ENCODE data around the gene IGSF21. TPM values are rescaled to one million over a fixed set of nuclear protein-coding genes. Genes with fewer than 3 reads are reported as not detected.

IGSF21 gene
- total and polyA plus RNA-seq, 12 donors: 0.18 to 16.4 (median 7.0) TPM

GRCh38 chr1:18104546-18105100, 3.0 kb upstream of the IGSF21 start:
- DNase-seq: peak; percentile 29 to 78 (median 70)
- H3K4me1 ChIP-seq (replicated peaks in 1 of 2): no peaks in the 10 kb centered on the region
- intact Hi-C loops (cut with DNase I): no loop called here
- no peak overlapping the region for H3K27ac ChIP-seq
- TF ChIP-seq, protein P1, sequence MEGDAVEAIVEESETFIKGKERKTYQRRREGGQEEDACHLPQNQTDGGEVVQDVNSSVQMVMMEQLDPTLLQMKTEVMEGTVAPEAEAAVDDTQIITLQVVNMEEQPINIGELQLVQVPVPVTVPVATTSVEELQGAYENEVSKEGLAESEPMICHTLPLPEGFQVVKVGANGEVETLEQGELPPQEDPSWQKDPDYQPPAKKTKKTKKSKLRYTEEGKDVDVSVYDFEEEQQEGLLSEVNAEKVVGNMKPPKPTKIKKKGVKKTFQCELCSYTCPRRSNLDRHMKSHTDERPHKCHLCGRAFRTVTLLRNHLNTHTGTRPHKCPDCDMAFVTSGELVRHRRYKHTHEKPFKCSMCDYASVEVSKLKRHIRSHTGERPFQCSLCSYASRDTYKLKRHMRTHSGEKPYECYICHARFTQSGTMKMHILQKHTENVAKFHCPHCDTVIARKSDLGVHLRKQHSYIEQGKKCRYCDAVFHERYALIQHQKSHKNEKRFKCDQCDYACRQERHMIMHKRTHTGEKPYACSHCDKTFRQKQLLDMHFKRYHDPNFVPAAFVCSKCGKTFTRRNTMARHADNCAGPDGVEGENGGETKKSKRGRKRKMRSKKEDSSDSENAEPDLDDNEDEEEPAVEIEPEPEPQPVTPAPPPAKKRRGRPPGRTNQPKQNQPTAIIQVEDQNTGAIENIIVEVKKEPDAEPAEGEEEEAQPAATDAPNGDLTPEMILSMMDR (IDR thresholded peaks at IDR 0.05): no peak
- no peak for TF ChIP-seq POLR2A (IDR thresholded peaks at IDR 0.05)
- H3K27me3 ChIP-seq: peaks cover 20% of the 10 kb centered on the region
- no peak overlapping the region for H3K4me3 ChIP-seq
- H3K9me3 ChIP-seq (replicated peaks in 1 of 3): no peaks in the 10 kb centered on the region
- H3K36me3 ChIP-seq (replicated peaks in 1 of 2): no peaks in the 10 kb centered on the region
- WGBS, 4 donors: 46 to 60% (median 49%) methylated on average over 2 to 9 of the region's 9 CpGs

GRCh38 chr1:18105196-18105595, 2.4 kb upstream of the IGSF21 start:
- H3K4me1 ChIP-seq (replicated peaks in 1 of 2): peaks cover 0 to under 1% of the 10 kb centered on the region in 2 donors
- H3K27ac ChIP-seq: no peak overlapping the region
- no peak for DNase-seq
- H3K36me3 ChIP-seq (replicated peaks in 1 of 2): no peaks in the 10 kb centered on the region
- no peaks in the 10 kb centered on the region for H3K9me3 ChIP-seq (replicated peaks in 1 of 3)
- H3K4me3 ChIP-seq: no peak overlapping the region
- intact Hi-C loops (cut with DNase I): no loop called here
- peaks cover 25% of the 10 kb centered on the region for H3K27me3 ChIP-seq
- 82 to 98% (median 90%) methylated on average over 3 to 4 of the region's 4 CpGs for WGBS, 4 donors
- no peak for TF ChIP-seq POLR2A (IDR thresholded peaks at IDR 0.05)
- TF ChIP-seq, protein P1 (IDR thresholded peaks at IDR 0.05): no peak

- intact Hi-C loops (cut with DNase I): no loop called here
- H3K36me3 ChIP-seq (replicated peaks in 1 of 2): no peaks in the 10 kb centered on the region
- H3K27ac ChIP-seq: peak overlapping the region in 2 of 5 donors; percentile 8 to 63
- peaks cover 0 to 3% of the 10 kb centered on the region in 2 donors for H3K4me1 ChIP-seq (replicated peaks in 1 of 2)
- no peaks in the 10 kb centered on the region for H3K9me3 ChIP-seq (replicated peaks in 1 of 3)
- peak overlapping the region in 1 of 4 donors; percentile 39 for H3K4me3 ChIP-seq
- 3 to 7% (median 5%) methylated on average over 17 to 26 of the region's 26 CpGs for WGBS, 4 donors
- TF ChIP-seq, protein P1 (IDR thresholded peaks at IDR 0.05): no peak
- no peak for TF ChIP-seq POLR2A (IDR thresholded peaks at IDR 0.05)
- H3K27me3 ChIP-seq: peaks cover 38% of the 10 kb centered on the region
- DNase-seq: no peak
These were observed 880 bp downstream of the IGSF21 start for GRCh38 chr1:18108299-18109057.

DNA sequence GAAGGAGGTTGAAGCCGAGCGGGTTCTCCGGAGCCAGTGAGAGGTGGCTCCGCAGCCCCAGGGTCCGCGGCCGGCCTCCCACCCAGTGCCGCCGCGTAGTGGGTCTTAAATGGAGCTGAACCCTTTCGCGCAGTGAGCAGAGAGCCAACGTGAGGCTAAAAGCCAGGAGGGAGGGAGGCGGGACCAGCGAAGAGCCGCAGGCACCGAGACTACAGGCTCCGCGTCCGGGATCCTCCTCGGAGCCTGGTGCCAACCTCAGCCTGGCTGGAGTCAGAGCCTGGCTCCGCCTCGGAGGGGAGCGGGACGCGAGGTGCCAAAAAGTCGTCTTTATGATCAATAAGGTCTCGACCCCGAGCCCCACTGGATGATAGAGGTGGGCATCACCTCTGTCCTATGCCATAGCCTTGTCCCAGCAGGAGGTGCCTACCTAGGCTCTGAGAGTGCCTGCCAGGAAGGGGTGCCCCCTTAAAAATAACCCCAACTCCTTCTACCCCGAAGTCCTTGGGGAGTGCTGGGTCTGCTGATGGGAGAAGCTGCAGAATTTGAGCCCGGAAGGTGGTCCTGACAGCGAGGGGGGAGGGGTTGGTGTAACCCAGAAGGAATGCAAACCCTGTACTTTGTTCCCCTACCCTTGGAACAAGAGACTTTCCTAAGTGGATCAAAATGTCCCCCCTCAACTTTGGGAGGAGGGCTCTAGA, 1.6 kb downstream of the IGSF21 start:
- intact Hi-C loops (cut with DNase I): no loop called here
- peak overlapping the region in 1 of 4 donors; percentile 39 for H3K4me3 ChIP-seq
- TF ChIP-seq POLR2A (IDR thresholded peaks at IDR 0.05): no peak
- TF ChIP-seq, protein P1 (IDR thresholded peaks at IDR 0.05): no peak
- H3K9me3 ChIP-seq (replicated peaks in 1 of 3): no peaks in the 10 kb centered on the region
- WGBS, 4 donors: 0 to 4% (median 3%) methylated on average over 3 to 32 of the region's 32 CpGs
- peak in 3 of 7 donors; percentile 10 to 70 (median 38) for DNase-seq
- H3K4me1 ChIP-seq (replicated peaks in 1 of 2): peaks cover 0 to 3% of the 10 kb centered on the region in 2 donors
- H3K27ac ChIP-seq: peak overlapping the region in 2 of 5 donors; percentile 63 to 66
- no peaks in the 10 kb centered on the region for H3K36me3 ChIP-seq (replicated peaks in 1 of 2)
- peaks cover 38% of the 10 kb centered on the region for H3K27me3 ChIP-seq
